HepG2 (cell line): ENCODE measurements around the gene RNF126. TPM values are rescaled to one million over a fixed set of nuclear protein-coding genes. Genes with fewer than 3 reads are reported as not detected.
A peak's percentile ranks its signal among the peaks of the same experiment; 100 is the strongest.

Experiments
- ATAC-seq: fragments of 200-7000 bp; cut with Tn5 transposase; 3 replicates; pipeline ENCODE4 v1.9.1; 2020; ENCODE audit warnings: mild to moderate bottlenecking, moderate library complexity
- BruUV-seq: library from RNA; stranded (reverse); fragments of 400-500 nt; replicated peaks from 2 replicates; lab custom pipeline; 2021; lab: Mats Ljungman, UMichigan
- CTCF ChIA-PET: fragments of 300-600 bp; formaldehyde crosslinking; extraction: SDS; loops from one replicate; lab custom pipeline; 2021; ENCODE audit warnings: low total read pairs, inconsistent platforms, low intra/inter-chr PET ratio; lab: Yijun Ruan, JAX
- POLR2A ChIA-PET: fragments of 350-600 bp; sonication (Branson Sonifier 250); formaldehyde crosslinking; loops from one replicate; lab custom pipeline; 2020; ENCODE audit warnings: antibody characterized with exemption, inconsistent platforms; lab: Yijun Ruan, JAX
- DNase-seq: peaks from one replicate; pipeline ENCODE4 v3.0.0-alpha.2; 2015; ENCODE audit warnings: low spot score
- FAIRE-seq: peaks from 3 replicates; lab custom pipeline; 2011; peaks lifted over from hg19 to GRCh38; lab: Jason Lieb, UNC
- H2AFZ ChIP-seq: one replicate; pipeline ENCODE4 v1.6.1; 2011; ENCODE audit warnings: low read length, inconsistent platforms
- H3K27ac ChIP-seq: fragments of 300-600 bp; 3 replicates; pipeline ENCODE4 v1.8.0; 2011; ENCODE audit warnings: mixed run types, mild to moderate bottlenecking, mixed read lengths, low read length, inconsistent platforms; ENCODE audit not compliant: insufficient read depth; ENCODE audit errors: extremely low read length
- H3K27me3 ChIP-seq, 2 experiments: fragments of 200-600 bp in 1 of 2; 2 replicates in 1 of 2; 3 replicates in 1 of 2; pipeline versions ENCODE4 v1.6.0 to v1.8.0; 2011; ENCODE audit warnings: low read length in 2 of 2, mild to moderate bottlenecking in 2 of 2, moderate library complexity in 2 of 2, inconsistent platforms in 1 of 2; ENCODE audit not compliant: insufficient read depth in 2 of 2, control insufficient read depth in 1 of 2
- H3K36me3 ChIP-seq, 2 experiments: fragments of 200-600 bp in 1 of 2; replicated peaks in 1 of 2; 2 replicates in 1 of 2; 3 replicates in 1 of 2; pipeline versions ENCODE4 v1.5.1 to v1.8.0; 2011; ENCODE audit warnings: low read length in 2 of 2, inconsistent platforms in 1 of 2; ENCODE audit not compliant: insufficient read depth in 2 of 2, control insufficient read depth in 1 of 2
- H3K4me1 ChIP-seq: 2 replicates; pipeline ENCODE4 v1.5.1; 2012; ENCODE audit warnings: low read length, inconsistent platforms; ENCODE audit not compliant: insufficient read depth
- H3K4me2 ChIP-seq: 2 replicates; pipeline ENCODE4 v1.6.0; 2011; ENCODE audit warnings: low read depth, low read length, inconsistent platforms
- H3K4me3 ChIP-seq, 3 experiments: fragments of 200-600 bp in 1 of 3; sonication (generic), shearing (Covaris generic) in 1 of 3; replicated peaks in 1 of 3; 2 replicates each; pipeline ENCODE4 v1.5.1; 2011 to 2016; ENCODE audit warnings: low read length in 3 of 3, inconsistent platforms in 2 of 3, low read depth in 2 of 3, mild to moderate bottlenecking in 2 of 3, control low read depth in 1 of 3, mixed read lengths in 1 of 3; ENCODE audit not compliant: insufficient read depth in 1 of 3
- H3K79me2 ChIP-seq: one replicate; pipeline ENCODE4 v1.6.1; 2011; ENCODE audit warnings: low read length, inconsistent platforms; ENCODE audit not compliant: insufficient read depth
- H3K9ac ChIP-seq: 2 replicates; pipeline ENCODE4 v1.6.0; 2011; ENCODE audit warnings: mild to moderate bottlenecking, low read depth, low read length, inconsistent platforms; ENCODE audit not compliant: insufficient read depth
- H3K9me3 ChIP-seq: 2 replicates; pipeline ENCODE4 v1.5.1; 2012; ENCODE audit warnings: mild to moderate bottlenecking, low read length
- H4K20me1 ChIP-seq: 2 replicates; pipeline ENCODE4 v1.6.0; 2011; ENCODE audit warnings: inconsistent platforms, mild to moderate bottlenecking, low read length, moderate library complexity; ENCODE audit not compliant: insufficient read depth
- CEBPB ChIP-seq: IDR thresholded peaks from 2 replicates; pipeline ENCODE4 v1.6.1; 2011; ENCODE audit warnings: low read depth, low read length, improper control_type of control experiment, borderline replicate concordance
- CEBPG ChIP-seq: IDR thresholded peaks from 2 replicates; pipeline ENCODE4 v1.6.1; 2016
- GFI1 ChIP-seq: sonication (generic); formaldehyde crosslinking; IDR thresholded peaks from 2 replicates; pipeline ENCODE4 v1.5.0; 2020; ENCODE audit warnings: missing genetic modification reagents, mild to moderate bottlenecking, borderline replicate concordance
- GLMP ChIP-seq: sonication (generic); formaldehyde crosslinking; IDR thresholded peaks from 2 replicates; pipeline ENCODE4 v1.9.0; 2021; ENCODE audit warnings: missing genetic modification reagents, mild to moderate bottlenecking, borderline replicate concordance
- JUNB ChIP-seq: sonication (generic); formaldehyde crosslinking; IDR thresholded peaks from 2 replicates; pipeline ENCODE4 v1.8.0; 2022; ENCODE audit warnings: missing genetic modification reagents, mild to moderate bottlenecking, borderline replicate concordance
- MNT ChIP-seq: fragments of 450-650 bp; IDR thresholded peaks from 2 replicates; pipeline ENCODE4 v1.6.1; 2016
- TEAD3 ChIP-seq: optimal IDR thresholded peaks from 2 replicates; pipeline ENCODE3; 2016; ENCODE audit warnings: borderline replicate concordance
- YEATS4 ChIP-seq: sonication (generic); formaldehyde crosslinking; IDR thresholded peaks from 2 replicates; pipeline ENCODE4 v1.4.0; 2020; ENCODE audit warnings: missing genetic modification reagents, borderline replicate concordance
- ZMYM3 ChIP-seq: sonication (generic); formaldehyde crosslinking; IDR thresholded peaks from 2 replicates; pipeline ENCODE4 v1.5.1; 2020; ENCODE audit warnings: mild to moderate bottlenecking, missing genetic modification reagents
- ZNF121 ChIP-seq: sonication (generic); formaldehyde crosslinking; IDR thresholded peaks from 2 replicates; pipeline ENCODE4 v1.5.0; 2020; ENCODE audit warnings: mild to moderate bottlenecking, missing genetic modification reagents
- ZNF225 ChIP-seq: sonication (generic); formaldehyde crosslinking; IDR thresholded peaks from 2 replicates; pipeline ENCODE4 v1.4.0; 2020; ENCODE audit warnings: mild to moderate bottlenecking, missing genetic modification reagents
- ZNF362 ChIP-seq: sonication (generic); formaldehyde crosslinking; IDR thresholded peaks from 2 replicates; pipeline ENCODE4 v1.4.0; 2020; ENCODE audit warnings: missing genetic modification reagents, mild to moderate bottlenecking, borderline replicate concordance
- ZNF44 ChIP-seq: sonication (generic); formaldehyde crosslinking; IDR thresholded peaks from 2 replicates; pipeline ENCODE4 v1.5.1; 2020; ENCODE audit warnings: mild to moderate bottlenecking, missing genetic modification reagents
- ZNF770 ChIP-seq: sonication (generic); formaldehyde crosslinking; IDR thresholded peaks from 2 replicates; pipeline ENCODE4 v1.5.0; 2020; ENCODE audit warnings: mild to moderate bottlenecking, missing genetic modification reagents
- WGBS: methylation state at CpG from one replicate; pipeline ENCODE4 v1.1.6; 2017; ENCODE audit warnings: low lambda C conversion rate; 5-methylcytosine and 5-hydroxymethylcytosine counted together
- in situ Hi-C: cut with HindIII; loops from 2 replicates; pipeline ENCODE4 v1.10.0; 2017; ENCODE audit warnings: low pct_unique_long_range_greater_than_20kb; ENCODE audit not compliant: extremely low pct_ligation_motif_present
- intact Hi-C: fragments of 100-400 bp; cut with micrococcal nuclease; formaldehyde crosslinking; loops from one replicate; pipeline ENCODE4 v1.10.0; 2022; ENCODE audit not compliant: unreplicated experiment
- polyA plus RNA-seq, 8 experiments: library from polyadenylated mRNA; depleted of rRNA in 3 of 8; stranded (reverse) in 7 of 8; unstranded in 1 of 8; fragments of >200 nt; fragmentation: Illumina TruSeq in 4 of 8; extraction: Trizol in 4 of 8; gene quantifications; 2 replicates each; pipeline versions ENCODE4 v1.2.1 to v1.2.3, GENCODE V29; 2011 to 2016; ENCODE audit warnings: low read depth in 4 of 8, missing spikeins in 1 of 8, mixed read lengths in 1 of 8; ENCODE audit not compliant: insufficient read depth in 1 of 8
- total RNA-seq, 5 experiments: library from RNA; depleted of rRNA; stranded (reverse); fragments of >200 nt; fragmentation: Illumina TruSeq; extraction: Trizol; gene quantifications; 2 replicates each; pipeline ENCODE4 v1.2.3, GENCODE V29; 2016; ENCODE audit warnings: low read depth in 1 of 5

Gene RNF126
- total and polyA plus RNA-seq, 2 of the 13 experiments (the other 11 are each of a cell fraction or from before 2014, with no cell fraction given) = 23.2 to 34.0 TPM

DNA sequence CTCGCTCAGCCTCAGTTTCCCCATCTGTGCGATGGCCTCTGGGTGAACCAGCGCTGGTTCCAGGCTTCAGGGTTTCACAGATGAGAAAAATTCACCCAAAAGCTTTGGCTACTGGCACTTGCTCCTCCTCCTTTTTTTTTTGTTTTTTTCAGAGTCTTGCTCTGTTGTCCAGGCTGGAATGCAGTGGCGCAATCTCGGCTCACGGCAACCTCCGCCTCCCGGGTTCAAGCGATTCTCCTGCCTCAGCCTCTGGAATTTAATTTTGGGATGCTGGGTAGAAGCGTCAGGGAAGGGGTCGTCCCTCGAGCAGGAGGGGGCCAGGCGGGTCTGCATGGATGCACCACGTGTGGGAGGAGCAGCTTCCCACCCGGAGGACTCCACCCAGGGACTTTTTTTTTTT is 25.2 kb upstream of the RNF126 start:
- POLR2A ChIA-PET = interaction anchor here (1.0 to 1.6 kb wide), 2 partner anchors 16 to 28 kb away, joined by 4 to 7 read pairs; no protein-coding TSS in a partner anchor
- BruUV-seq = no TSS peak

More for the DNA sequence above, 25.2 kb upstream of the RNF126 start:
- H3K27ac ChIP-seq = no peak overlapping the region
- DNase-seq (no peak), FAIRE-seq (no peak), ATAC-seq (no peak)
- WGBS = 1% methylated on average over 14 of the region's 15 CpGs
- H3K4me1 ChIP-seq = peaks cover 16% of the 10 kb centered on the region
- no peak overlapping the region for H2AFZ ChIP-seq
- no peak overlapping the region for H3K9ac ChIP-seq
- CTCF ChIA-PET = no interaction called here
- no peaks in the 10 kb centered on the region for H3K36me3 ChIP-seq
- no peak overlapping the region for H3K4me3 ChIP-seq
- intact Hi-C loops (no loop called here), in situ Hi-C loops (no loop called here)
- TF ChIP-seq ZNF121 (CRISPR knock-in tag) (0 out of 2 replicates have a peak, but pooled peaks have one; percentile 47), GLMP (CRISPR knock-in tag) (no peak), ZMYM3 (CRISPR knock-in tag) (peak; percentile 81), GFI1 (peak; percentile 64; the same call in 1 of the 2 replicates), MNT (no peak), CEBPB (peak; percentile 57; the same call in 1 of the 2 replicates), JUNB (CRISPR knock-in tag) (no peak), ZNF44 (CRISPR knock-in tag) (no peak), TEAD3 (CRISPR knock-in tag) (peak; percentile 86), YEATS4 (CRISPR knock-in tag) (no peak), ZNF362 (CRISPR knock-in tag) (peak; percentile 72; the same call in 1 of the 2 replicates), CEBPG (CRISPR knock-in tag) (peak; percentile 57; the same call in 1 of the 2 replicates), ZNF770 (CRISPR knock-in tag) (peak; percentile 94), ZNF225 (CRISPR knock-in tag) (no peak)
- H3K4me2 ChIP-seq = peak overlapping the region; percentile 23; the same call in 1 of the 2 replicates
- no peaks in the 10 kb centered on the region for H3K9me3 ChIP-seq
- no peaks in the 10 kb centered on the region for H3K79me2 ChIP-seq
- no peaks in the 10 kb centered on the region for H4K20me1 ChIP-seq
- H3K27me3 ChIP-seq = peaks cover 1 to 13% of the 10 kb centered on the region in 2 experiments; a peak in 3 of 5 replicates
